Left ventricle myocardium inferior (tissue), 1 donor: ENCODE measurements around the gene PRODH. TPM values are rescaled to one million over a fixed set of nuclear protein-coding genes. Genes with fewer than 3 reads are reported as not detected.

Experiments used
- DNase-seq: peaks from one replicate; pipeline ENCODE4 v3.0.0-alpha.2; 2020
- H3K27ac ChIP-seq: fragments of 200-600 bp; replicated peaks from 2 replicates; pipeline ENCODE4 v1.8.0; 2021
- H3K27me3 ChIP-seq: fragments of 200-600 bp; 2 replicates; pipeline ENCODE4 v1.8.0; 2021; ENCODE audit warnings: low read depth
- H3K36me3 ChIP-seq: fragments of 200-600 bp; 2 replicates; pipeline ENCODE4 v1.8.0; 2021
- H3K4me1 ChIP-seq: fragments of 200-600 bp; 2 replicates; pipeline ENCODE4 v1.8.0; 2021
- H3K4me3 ChIP-seq: fragments of 200-600 bp; 2 replicates; pipeline ENCODE4 v1.8.0; 2021; ENCODE audit warnings: mild to moderate bottlenecking, moderate library complexity
- H3K9me3 ChIP-seq: fragments of 200-600 bp; replicated peaks from 2 replicates; pipeline ENCODE4 v1.8.0; 2021
- CTCF ChIP-seq: fragments of 200-600 bp; IDR thresholded peaks from 2 replicates; pipeline ENCODE4 v1.8.0; 2021; ENCODE audit warnings: antibody characterized with exemption, mild to moderate bottlenecking, borderline replicate concordance
- intact Hi-C: fragments of 100-400 bp; cut with micrococcal nuclease; formaldehyde crosslinking; loops from one replicate; pipeline ENCODE4 v1.11.0; 2022
- total RNA-seq: library from RNA; stranded (reverse); fragmentation: NEBNext Ultra II Directional; extraction: Animal tissue kit (Norgen Biotek cat#: 25700); gene quantifications from one replicate; pipeline ENCODE4 v1.2.1, GENCODE V29; 2021
- donor health status: DM: no; HTN: yes; CAD: no; lungs with severe emphysema.

PRODH gene
- total RNA-seq, 1 donor from 2014 or later = 13.3 TPM

GRCh38 chr22:18979957-18980356 is 43.9 kb upstream of the PRODH start:
- intact Hi-C loops = no loop called here

GRCh38 chr22:18978506-18978905 is 42.4 kb upstream of the PRODH start:
- H3K27ac ChIP-seq = no peak overlapping the region
- no peak overlapping the region for H3K4me3 ChIP-seq
- no peaks in the 10 kb centered on the region for H3K4me1 ChIP-seq
- no peaks in the 10 kb centered on the region for H3K27me3 ChIP-seq
- DNase-seq = no peak
- no peaks in the 10 kb centered on the region for H3K36me3 ChIP-seq
- intact Hi-C loops = no loop called here
- peaks cover 15% of the 10 kb centered on the region for H3K9me3 ChIP-seq
- TF ChIP-seq CTCF = no peak

More at GRCh38 chr22:18979957-18980356, 43.9 kb upstream of the PRODH start:
- no peaks in the 10 kb centered on the region for H3K36me3 ChIP-seq
- no peaks in the 10 kb centered on the region for H3K27me3 ChIP-seq
- H3K4me1 ChIP-seq = no peaks in the 10 kb centered on the region
- H3K9me3 ChIP-seq = peaks cover 15% of the 10 kb centered on the region
- H3K4me3 ChIP-seq = no peak overlapping the region
- H3K27ac ChIP-seq = no peak overlapping the region
- no peak for DNase-seq
- no peak for TF ChIP-seq CTCF

- H3K27me3 ChIP-seq = no peaks in the 10 kb centered on the region
- H3K36me3 ChIP-seq = no peaks in the 10 kb centered on the region
- TF ChIP-seq CTCF = no peak
- H3K4me3 ChIP-seq = no peak overlapping the region
- no peak for DNase-seq
- peaks cover 15% of the 10 kb centered on the region for H3K9me3 ChIP-seq
- intact Hi-C loops = no loop called here
- no peaks in the 10 kb centered on the region for H3K4me1 ChIP-seq
- no peak overlapping the region for H3K27ac ChIP-seq
Measured at GRCh38 chr22:18977824-18978425, 41.8 kb upstream of the PRODH start.

GRCh38 chr22:18976197-18976751 is 40.2 kb upstream of the PRODH start:
- no peak for DNase-seq
- intact Hi-C loops = no loop called here

GRCh38 chr22:18975434-18976196 is 39.5 kb upstream of the PRODH start:
- Histone ChIP-seq H3K4me3 (no peak overlapping the region), H3K27ac (no peak overlapping the region), H3K9me3 (peaks cover 9% of the 10 kb centered on the region), H3K36me3 (no peaks in the 10 kb centered on the region), H3K4me1 (peaks cover 5% of the 10 kb centered on the region), H3K27me3 (peaks cover 16% of the 10 kb centered on the region)
- intact Hi-C loops = no loop called here
- no peak for DNase-seq
- no peak for TF ChIP-seq CTCF

More at GRCh38 chr22:18976197-18976751, 40.2 kb upstream of the PRODH start:
- no peaks in the 10 kb centered on the region for H3K4me1 ChIP-seq
- H3K27me3 ChIP-seq = peaks cover 10% of the 10 kb centered on the region
- H3K27ac ChIP-seq = no peak overlapping the region
- H3K36me3 ChIP-seq = no peaks in the 10 kb centered on the region
- no peak overlapping the region for H3K4me3 ChIP-seq
- peaks cover 15% of the 10 kb centered on the region for H3K9me3 ChIP-seq
- TF ChIP-seq CTCF = no peak
